K562 (cell line): ENCODE measurements around the gene GPR152. TPM values are rescaled to one million over a fixed set of nuclear protein-coding genes. Genes with fewer than 3 reads are reported as not detected.

Source experiments
- CC2D1A ChIP-seq: fragments of 450-650 bp; IDR thresholded peaks from 2 replicates; pipeline ENCODE4 v1.6.1; 2017; ENCODE audit warnings: mild to moderate bottlenecking
- CREB1 ChIP-seq, 2 experiments: sonication (generic) in 1 of 2; formaldehyde crosslinking in 1 of 2; IDR thresholded peaks; 2 replicates each; pipeline versions ENCODE4 v1.6.1 to v1.8.0; 2012 to 2022; ENCODE audit warnings: inconsistent platforms in 1 of 2, mild to moderate bottlenecking in 1 of 2, missing genetic modification reagents in 1 of 2, moderate library complexity in 1 of 2
- E2F5 ChIP-seq: sonication (generic); formaldehyde crosslinking; IDR thresholded peaks from 2 replicates; pipeline ENCODE4 v1.8.0; 2022; ENCODE audit warnings: mild to moderate bottlenecking, missing genetic modification reagents
- FOXA3 ChIP-seq, 2 experiments: fragments of 450-650 bp in 1 of 2; sonication (generic) in 1 of 2; formaldehyde crosslinking; IDR thresholded peaks in 1 of 2; conservative IDR thresholded peaks in 1 of 2; 2 replicates each; pipeline versions ENCODE4 v1.4.0 to v1.8.0; 2020 to 2022; ENCODE audit warnings: mild to moderate bottlenecking in 2 of 2, missing genetic modification reagents in 1 of 2
- GTF2E2 ChIP-seq: fragments of 200-800 bp; sonication (Bioruptor generic); IDR thresholded peaks from 2 replicates; pipeline ENCODE4 v1.6.1; 2016; ENCODE audit warnings: missing genetic modification characterization, missing compliant biosample characterization
- HDAC3 ChIP-seq: fragments of 450-650 bp; IDR thresholded peaks from 2 replicates; pipeline ENCODE4 v1.6.1; 2018; ENCODE audit warnings: borderline replicate concordance, mild to moderate bottlenecking, moderate library complexity; ENCODE audit not compliant: partially characterized antibody
- HES1 ChIP-seq: fragments of 450-650 bp; IDR thresholded peaks from 2 replicates; pipeline ENCODE4 v1.6.1; 2016; ENCODE audit warnings: low read depth, mild to moderate bottlenecking, moderate library complexity
- HSF4 ChIP-seq: fragments of 250-450 bp; sonication (Bioruptor Pico); IDR thresholded peaks from 2 replicates; pipeline ENCODE4 v2.1.2; 2022; ENCODE audit warnings: mild to moderate bottlenecking, moderate library complexity, borderline replicate concordance
- MCM2 ChIP-seq: fragments of 450-650 bp; IDR thresholded peaks from 2 replicates; pipeline ENCODE4 v1.6.1; 2017; ENCODE audit warnings: low read depth, mild to moderate bottlenecking
- NCOA1 ChIP-seq: fragments of 450-650 bp; IDR thresholded peaks from 2 replicates; pipeline ENCODE4 v1.6.1; 2016; ENCODE audit warnings: low read depth
- NFXL1 ChIP-seq: fragments of 450-650 bp; formaldehyde crosslinking; IDR thresholded peaks from 2 replicates; pipeline ENCODE4 v1.4.0; 2021; ENCODE audit warnings: mild to moderate bottlenecking
- NR0B1 ChIP-seq: fragments of 450-650 bp; IDR thresholded peaks from one replicate; pipeline ENCODE4 v1.6.1; 2018; ENCODE audit warnings: mild to moderate bottlenecking, moderate library complexity; ENCODE audit not compliant: partially characterized antibody
- RFX5 ChIP-seq: IDR thresholded peaks from 2 replicates; pipeline ENCODE4 v1.6.1; 2011; ENCODE audit warnings: low read depth, mild to moderate bottlenecking, improper control_type of control experiment, low read length
- SAFB ChIP-seq: fragments of 200-400 bp; formaldehyde crosslinking; IDR thresholded peaks from 2 replicates; pipeline ENCODE4 v1.6.1; 2017; ENCODE audit warnings: low read depth, low read length, borderline replicate concordance
- SFPQ ChIP-seq: fragments of 200-400 bp; formaldehyde crosslinking; IDR thresholded peaks from 2 replicates; pipeline ENCODE4 v1.6.1; 2017; ENCODE audit warnings: mild to moderate bottlenecking, low read depth, low read length, moderate library complexity
- TCF15 ChIP-seq: fragments of 250-450 bp; sonication (Bioruptor Pico); IDR thresholded peaks from 2 replicates; pipeline ENCODE4 v1.8.0; 2022; ENCODE audit warnings: moderate library complexity, mild to moderate bottlenecking, inconsistent platforms
- TRIM28 ChIP-seq: fragments of 450-650 bp; IDR thresholded peaks from 2 replicates; pipeline ENCODE4 v1.6.1; 2017
- ZFPM2 ChIP-seq: fragments of 250-450 bp; sonication (Bioruptor Pico); IDR thresholded peaks from 2 replicates; pipeline ENCODE4 v1.5.1; 2022; ENCODE audit warnings: mild to moderate bottlenecking
- ZNF174 ChIP-seq: fragments of 250-450 bp; sonication (Bioruptor Pico); IDR thresholded peaks from 2 replicates; pipeline ENCODE4 v1.4.0; 2020; ENCODE audit warnings: mild to moderate bottlenecking
- ZNF23 ChIP-seq: fragments of 250-450 bp; sonication (Bioruptor Pico); IDR thresholded peaks from 2 replicates; pipeline ENCODE4 v1.4.0; 2020; ENCODE audit warnings: mild to moderate bottlenecking
- ZNF384 ChIP-seq: IDR thresholded peaks from 2 replicates; pipeline ENCODE4 v1.6.1; 2012; ENCODE audit warnings: low read depth, low read length, improper control_type of control experiment
- polyA plus RNA-seq, 8 experiments: library from polyadenylated mRNA; depleted of rRNA in 4 of 8; stranded (reverse) in 5 of 8; unstranded in 3 of 8; fragments of >200 nt; fragmentation: Nextera tagmentation in 2 of 8; fragmentation: Illumina TruSeq in 1 of 8; extraction: Ambion mirVana in 2 of 8; extraction: Trizol in 1 of 8; gene quantifications; 2 replicates each; pipeline versions ENCODE4 v1.2.1 to v1.2.3, GENCODE V29; 2011 to 2014; ENCODE audit warnings: inconsistent platforms in 1 of 8, missing spikeins in 1 of 8
- total RNA-seq, 7 experiments: library from RNA; depleted of rRNA in 6 of 7; stranded (reverse); fragments of >200 nt in 6 of 7; fragmentation: Illumina TruSeq in 2 of 7; extraction: Trizol in 2 of 7; gene quantifications; 2 replicates each; pipeline versions ENCODE4 v1.2.1 to v1.2.3, GENCODE V29; 2011 to 2021; ENCODE audit warnings: low replicate concordance in 1 of 7

The GPR152 gene
- total and polyA plus RNA-seq, 9 of the 15 experiments (the other 6 are each of a cell fraction or from before 2014, with no cell fraction given), result not detected

- TF ChIP-seq GTF2E2 (tag) (no peak), ZNF174 (CRISPR knock-in tag) (no peak), TRIM28 (no peak), SFPQ (no peak), NFXL1 (no peak), NR0B1 (no peak), RFX5 (no peak), ZNF384 (no peak; the same call in none of the 2 replicates), HES1 (no peak), HSF4 (CRISPR knock-in tag) (no peak), CREB1 (IDR thresholded peaks at IDR 0.05) (peak; percentile 56; the same call in 1 of the 2 replicates), CREB1 (CRISPR knock-in tag; IDR thresholded peaks at IDR 0.05) (peak; percentile 85; the same call in 1 of the 2 replicates), SAFB (no peak), NCOA1 (no peak), ZNF23 (CRISPR knock-in tag) (no peak), ZFPM2 (CRISPR knock-in tag) (no peak), E2F5 (peak; percentile 100), MCM2 (no peak), CC2D1A (no peak), HDAC3 (no peak), FOXA3 (CRISPR knock-in tag; conservative IDR thresholded peaks at IDR 0.05 in 1 of 2, IDR thresholded peaks at IDR 0.05 in 1 of 2) (peak in 1 of 2 experiments; percentile 96; a peak in 2 of 4 replicates), TCF15 (no peak)
Observed at GRCh38 chr11:67482827-67483798, 30.6 kb upstream of the GPR152 start, which contains the start of gene AIP (continued).
